GM21723 (cell line): ENCODE results near the gene PCCA.
"Not testable (repeated sequence)": the region's sequence is repeated elsewhere in the genome, so short reads cannot be mapped to it uniquely, and the experiment has no call there.

Source experiments
- ATAC-seq: cut with Tn5 transposase; IDR thresholded peaks from one replicate; pipeline ENCODE4 v1.9.1; 2021; ENCODE audit warnings: mild to moderate bottlenecking, moderate library complexity; ENCODE audit not compliant: unreplicated experiment

Gene PCCA, protein sequence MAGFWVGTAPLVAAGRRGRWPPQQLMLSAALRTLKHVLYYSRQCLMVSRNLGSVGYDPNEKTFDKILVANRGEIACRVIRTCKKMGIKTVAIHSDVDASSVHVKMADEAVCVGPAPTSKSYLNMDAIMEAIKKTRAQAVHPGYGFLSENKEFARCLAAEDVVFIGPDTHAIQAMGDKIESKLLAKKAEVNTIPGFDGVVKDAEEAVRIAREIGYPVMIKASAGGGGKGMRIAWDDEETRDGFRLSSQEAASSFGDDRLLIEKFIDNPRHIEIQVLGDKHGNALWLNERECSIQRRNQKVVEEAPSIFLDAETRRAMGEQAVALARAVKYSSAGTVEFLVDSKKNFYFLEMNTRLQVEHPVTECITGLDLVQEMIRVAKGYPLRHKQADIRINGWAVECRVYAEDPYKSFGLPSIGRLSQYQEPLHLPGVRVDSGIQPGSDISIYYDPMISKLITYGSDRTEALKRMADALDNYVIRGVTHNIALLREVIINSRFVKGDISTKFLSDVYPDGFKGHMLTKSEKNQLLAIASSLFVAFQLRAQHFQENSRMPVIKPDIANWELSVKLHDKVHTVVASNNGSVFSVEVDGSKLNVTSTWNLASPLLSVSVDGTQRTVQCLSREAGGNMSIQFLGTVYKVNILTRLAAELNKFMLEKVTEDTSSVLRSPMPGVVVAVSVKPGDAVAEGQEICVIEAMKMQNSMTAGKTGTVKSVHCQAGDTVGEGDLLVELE

DNA sequence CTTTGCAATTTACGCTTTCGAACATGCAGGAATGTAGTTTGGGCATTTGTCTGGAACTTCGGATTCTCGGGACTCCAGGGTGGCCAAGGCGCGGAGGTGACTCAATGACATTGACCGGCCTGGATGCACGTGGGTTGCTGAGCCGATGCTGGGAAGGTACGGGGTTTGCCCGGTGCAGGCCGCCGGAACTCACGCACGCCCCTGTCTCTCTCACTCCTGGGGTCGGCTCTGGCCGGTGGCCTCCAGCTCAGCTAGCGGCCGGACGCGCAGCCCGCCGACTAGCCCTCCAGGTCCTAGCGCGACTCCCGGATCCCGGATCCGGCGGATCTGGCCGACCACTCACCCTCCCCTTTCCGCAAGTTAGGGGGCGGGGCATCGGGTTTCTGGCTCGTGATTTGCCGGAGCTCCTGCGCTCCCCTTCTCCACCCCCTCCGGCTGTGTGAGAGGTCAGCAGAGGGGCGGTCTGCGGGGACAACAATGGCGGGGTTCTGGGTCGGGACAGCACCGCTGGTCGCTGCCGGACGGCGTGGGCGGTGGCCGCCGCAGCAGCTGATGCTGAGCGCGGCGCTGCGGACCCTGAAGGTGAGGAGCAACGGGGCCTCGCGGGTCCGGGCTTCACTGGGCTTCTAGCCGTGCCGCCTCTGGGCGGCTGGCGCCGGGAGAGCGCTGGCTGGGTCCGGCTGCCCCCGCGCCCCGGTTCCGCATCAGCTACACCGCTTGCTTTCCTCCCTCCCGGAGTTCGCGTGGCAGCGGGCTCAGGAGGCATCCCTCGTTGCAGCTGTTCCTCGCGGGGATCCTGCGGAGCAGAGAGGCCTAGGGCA is at the start of gene PCCA:
PCCA (plus strand) TSS at position 450 of the 821 bp plus-strand sequence; CDS start at position 478, 28 bp downstream.
- ATAC-seq: peak; percentile 98

DNA sequence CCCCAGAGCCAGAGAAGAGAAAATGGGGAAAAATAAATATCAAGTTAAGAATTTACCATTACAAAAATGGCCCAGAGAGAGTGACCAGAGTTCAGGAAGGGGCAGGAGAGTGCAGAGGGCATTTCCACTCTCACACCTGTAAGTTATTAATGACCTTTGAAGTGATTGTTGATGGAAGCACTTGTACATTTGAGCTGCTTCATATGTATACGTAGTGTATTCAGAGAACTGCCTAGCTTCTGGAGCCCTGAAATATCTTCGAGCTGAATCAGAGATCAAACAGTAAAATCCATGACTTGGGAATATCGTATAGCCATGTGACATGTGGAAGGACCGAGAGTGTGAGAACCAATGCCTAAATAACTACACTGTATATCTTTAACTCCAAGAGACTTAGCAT is 49.2 kb upstream of the PCCA start:
- no peak for ATAC-seq

DNA sequence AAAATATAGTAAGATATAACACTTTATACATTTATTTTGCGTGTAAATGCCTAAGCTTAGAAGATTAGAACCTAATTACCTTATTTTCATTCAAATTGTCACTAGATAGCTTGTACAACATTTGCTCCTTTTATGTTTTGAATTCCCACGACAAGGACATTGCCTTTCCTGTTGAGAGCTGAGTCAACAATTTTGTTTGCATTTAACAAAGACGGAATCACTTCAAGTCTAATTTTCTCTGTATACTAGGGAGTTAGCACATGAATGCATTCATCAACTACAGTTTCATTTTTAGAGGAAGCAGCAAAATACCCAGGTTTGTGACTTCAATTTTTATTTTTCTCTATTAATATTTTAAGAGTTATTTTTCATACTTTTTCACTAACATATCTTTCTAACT is 48.7 kb upstream of the PCCA start:
- no peak for ATAC-seq

DNA sequence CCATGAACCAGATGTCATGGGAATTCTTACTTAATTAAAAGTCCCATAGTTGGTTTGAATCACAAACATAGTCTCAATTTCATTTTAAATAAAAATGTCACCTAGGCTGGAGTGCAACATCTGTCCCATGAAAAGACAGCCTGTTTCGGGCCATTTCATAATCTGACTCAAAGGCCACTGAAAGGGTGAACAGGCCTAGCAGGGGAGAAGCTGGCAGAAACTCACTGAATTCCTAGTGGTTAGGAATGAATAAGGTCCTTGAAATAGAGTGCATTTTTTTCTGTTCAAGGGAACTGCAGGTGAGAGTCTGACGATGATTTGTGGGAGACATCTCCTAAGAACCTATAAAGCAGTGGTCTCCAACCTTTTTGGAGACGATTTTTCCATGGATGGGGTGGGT is 44.0 kb upstream of the PCCA start:
- ATAC-seq: no peak

DNA sequence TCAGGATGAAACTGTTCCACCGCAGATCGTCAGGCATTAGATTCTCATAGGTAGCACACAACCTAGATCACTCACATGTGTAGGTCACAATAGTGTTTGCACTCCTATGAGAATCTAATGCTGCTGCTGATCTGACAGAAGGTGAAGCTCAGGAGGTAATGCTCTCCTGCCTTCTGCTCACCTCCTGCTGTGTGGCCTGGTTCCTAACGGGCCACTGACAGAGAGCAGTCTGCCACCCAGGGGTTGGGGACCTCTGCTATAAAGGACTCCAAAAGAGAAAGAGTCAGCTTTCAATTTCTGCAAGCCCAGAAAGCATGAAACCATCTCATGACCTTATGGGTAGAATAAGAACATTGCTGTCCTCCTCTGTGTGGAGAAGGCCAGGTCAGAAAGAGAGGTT is 43.5 kb upstream of the PCCA start:
- ATAC-seq: no peak

DNA sequence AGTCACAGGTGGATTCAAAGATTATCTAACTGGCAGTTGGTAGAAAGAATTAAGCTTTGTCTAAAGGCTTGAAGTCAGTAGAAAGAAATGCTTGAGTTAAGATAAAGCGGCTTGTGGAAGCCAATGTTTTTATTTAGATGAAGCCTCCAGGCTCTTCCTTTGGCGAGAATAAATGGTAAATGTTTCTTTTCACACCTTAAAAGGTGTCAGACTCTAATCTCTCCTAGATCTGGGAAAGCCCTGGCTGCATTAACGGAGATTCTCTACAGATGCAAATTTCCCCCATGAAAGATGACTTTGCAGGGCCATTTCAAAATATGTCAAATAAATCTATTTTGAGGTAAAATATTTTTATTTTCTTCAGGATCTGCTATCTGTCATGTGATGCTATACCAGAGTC is 37.8 kb upstream of the PCCA start:
- ATAC-seq: no peak

DNA sequence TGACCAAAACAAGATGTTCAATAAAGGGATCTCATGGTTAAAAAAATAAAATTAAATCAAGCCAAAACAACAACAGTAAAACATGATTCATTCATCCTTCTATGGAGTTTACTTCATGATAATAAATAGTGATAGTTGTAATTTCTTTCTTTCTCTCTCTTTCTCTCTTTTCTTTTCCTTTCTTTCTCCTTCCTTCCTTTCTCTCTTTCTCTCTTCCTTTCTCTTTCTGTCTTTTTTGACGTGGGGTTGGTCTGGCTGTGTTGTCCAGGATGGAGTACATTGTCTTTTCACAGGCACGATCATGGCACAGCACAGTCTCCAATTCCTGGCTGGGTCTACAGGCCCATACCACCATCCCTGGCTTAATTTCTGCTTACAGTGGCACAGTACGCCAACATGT is 29.1 kb upstream of the PCCA start:
- no peak for ATAC-seq

DNA sequence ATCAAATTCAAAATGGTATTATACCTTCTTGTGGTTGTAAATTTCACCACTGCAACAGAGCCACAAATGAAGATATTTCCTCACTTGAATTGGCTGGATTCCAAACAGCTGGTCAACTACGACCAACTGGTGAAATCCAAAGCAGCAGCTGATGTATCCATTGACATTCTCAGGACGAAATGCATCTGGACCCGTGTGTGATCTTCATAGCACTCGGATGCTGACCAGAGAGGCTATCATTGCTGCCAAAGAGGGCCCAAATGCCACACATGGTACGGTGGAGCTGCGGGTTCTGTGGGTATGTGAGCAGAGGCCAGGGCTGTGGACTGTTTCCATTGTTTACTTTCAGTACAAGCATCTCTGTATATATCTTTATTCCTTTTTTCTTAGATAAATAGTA is 25.6 kb upstream of the PCCA start:
- no peak for ATAC-seq

DNA sequence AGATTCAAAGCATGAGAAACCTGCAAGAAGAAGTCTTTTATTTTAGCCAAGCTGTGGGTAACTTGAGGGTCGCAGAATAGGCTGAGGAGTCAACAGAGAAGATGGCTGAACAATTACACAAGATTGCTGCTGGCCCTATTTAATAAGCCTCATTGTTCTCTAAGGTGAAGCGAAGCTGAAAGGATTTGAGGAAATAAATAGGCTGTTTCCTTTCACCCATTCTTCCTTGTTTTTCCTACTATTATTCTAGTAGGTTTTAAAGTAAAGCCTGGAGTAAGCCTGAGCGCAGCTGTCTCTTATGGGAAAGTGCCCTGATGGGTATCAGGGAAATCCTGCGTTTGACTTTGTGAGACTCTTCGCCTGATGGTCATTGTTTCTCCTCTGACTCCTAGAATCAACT is 25.0 kb upstream of the PCCA start:
- ATAC-seq: no peak

DNA sequence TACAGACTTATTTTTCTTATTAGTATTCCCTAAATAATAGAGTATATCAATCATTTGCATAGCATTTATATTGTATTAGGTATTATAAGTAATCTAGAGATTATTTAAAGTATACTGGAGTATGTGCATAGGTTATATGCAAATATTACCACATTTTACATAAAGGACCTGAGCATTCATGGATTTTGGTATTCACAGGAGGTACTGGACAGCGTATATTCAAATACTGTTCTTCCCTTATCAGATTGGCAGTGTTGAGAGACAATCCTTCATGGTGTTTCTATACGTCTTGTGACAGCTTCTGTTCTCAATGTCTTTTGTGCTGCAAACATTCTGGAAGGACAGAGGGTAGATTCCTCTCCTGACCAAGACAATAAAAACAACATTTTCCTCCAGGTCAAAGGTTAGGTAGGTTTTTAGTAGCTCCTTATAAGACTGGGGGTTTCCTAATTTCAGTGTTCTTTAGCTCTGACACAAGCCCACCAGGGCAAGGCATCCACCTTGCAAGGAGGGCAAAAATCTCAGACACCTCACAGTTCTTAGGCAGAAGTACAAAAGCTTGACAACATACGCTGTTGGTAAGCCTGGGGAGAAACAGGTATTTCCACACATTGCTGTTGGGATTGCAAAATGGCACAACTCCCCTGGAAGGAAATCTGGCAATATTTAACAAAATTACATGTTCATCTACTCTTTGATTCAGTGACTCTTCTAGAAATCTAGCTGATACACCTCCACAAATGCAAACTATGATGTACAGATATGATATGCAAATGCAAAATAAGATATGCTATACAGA is 20.6 kb upstream of the PCCA start:
- no peak for ATAC-seq

DNA sequence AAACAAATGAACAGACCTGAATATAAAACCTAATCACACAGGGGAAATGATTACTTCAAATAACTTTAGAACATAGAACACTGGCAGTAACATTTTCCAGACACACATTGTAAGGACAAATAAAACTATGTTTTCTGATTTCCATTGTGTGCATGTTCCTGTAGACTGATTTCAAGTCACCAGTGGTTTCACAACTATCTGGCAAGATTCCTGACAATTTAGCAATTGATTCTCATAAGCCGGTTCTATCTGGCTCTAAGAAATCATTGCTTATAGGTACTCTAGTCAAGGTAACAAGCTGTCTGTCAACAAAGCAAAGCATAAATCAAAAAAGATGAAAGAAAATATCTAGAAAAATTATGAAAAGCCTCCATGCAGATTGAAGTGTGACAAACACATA is 19.6 kb upstream of the PCCA start:
- ATAC-seq: no peak

DNA sequence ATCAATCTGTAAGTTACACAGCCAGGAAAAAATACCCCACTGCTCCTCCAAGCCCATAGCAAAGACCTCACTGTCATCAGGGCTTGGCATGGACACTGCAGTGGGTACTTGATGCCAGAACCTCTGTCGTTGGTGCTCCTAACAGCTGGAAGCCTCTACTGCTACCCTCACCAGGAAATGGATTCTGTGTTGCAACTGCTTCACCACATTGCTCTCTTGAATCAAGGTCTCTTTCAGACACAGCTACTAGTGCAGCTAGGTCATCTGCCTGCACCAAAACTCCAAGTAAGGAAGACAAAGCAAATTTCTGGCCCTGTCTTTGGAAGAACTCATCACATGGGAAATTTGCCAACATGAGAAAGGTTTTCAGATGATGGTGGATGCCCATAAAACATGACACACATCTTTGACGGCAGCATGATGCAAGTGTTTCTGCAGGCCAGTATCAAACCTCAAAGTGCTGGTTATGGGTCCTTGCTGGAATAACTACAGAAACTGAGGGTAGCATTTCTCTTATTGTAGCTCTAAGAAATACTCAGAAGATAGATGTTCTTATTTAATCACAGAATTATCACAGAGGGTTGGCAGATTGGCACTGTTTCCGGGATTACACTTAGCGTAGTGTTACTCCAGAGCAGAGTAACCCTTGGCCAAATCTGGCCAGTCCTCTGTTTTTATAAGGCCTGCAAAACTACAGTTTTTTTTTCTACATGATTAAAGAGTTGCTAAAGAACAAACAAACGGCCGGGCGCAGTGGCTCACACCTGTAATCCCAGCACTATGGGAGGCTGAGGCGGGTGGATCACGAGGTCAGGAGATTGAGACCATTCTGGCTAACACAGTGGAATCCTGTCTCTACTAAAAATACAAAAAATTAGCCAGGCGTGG is 12.9 kb upstream of the PCCA start:
- ATAC-seq: no peak

DNA sequence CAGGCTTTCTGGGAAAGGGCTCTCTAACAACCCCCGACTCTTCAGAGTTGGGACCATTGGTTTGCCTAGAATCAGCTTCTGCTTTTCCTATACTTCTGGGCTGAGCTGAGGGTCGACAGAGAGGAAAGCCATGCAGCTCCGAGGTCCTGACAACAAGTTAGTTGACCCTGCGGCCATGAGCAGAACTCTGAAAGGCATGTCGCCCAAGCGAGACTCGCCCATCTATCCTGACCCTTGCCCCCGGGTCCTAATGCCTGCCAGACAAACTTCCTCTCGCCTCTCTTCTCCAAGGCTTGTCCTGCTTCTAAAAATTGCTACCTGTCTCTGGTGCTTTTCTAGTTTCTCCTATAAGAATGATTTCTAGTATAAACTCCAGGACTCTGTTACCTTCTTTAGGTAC is 9.9 kb upstream of the PCCA start:
- not testable (repeated sequence) for ATAC-seq

DNA sequence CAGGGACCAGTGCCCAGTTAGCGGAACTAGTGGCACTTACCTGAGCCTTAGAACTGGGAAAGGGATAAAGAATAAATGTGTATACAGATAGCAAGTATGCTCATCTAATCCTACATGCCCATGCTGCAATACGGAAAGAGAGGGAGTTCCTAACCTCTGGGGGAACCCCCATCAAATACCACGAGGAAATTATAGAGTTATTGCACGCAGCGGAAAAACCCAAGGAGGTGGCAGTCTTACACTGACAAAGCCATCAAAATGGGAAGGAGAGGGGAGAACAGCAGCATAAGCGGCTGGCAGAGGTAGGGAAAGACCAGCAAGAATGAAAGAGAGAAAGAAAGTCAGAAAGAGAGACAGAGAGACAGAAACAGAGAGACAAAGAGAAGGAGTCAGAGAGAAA is 5.5 kb upstream of the PCCA start:
- not testable (repeated sequence) for ATAC-seq

DNA sequence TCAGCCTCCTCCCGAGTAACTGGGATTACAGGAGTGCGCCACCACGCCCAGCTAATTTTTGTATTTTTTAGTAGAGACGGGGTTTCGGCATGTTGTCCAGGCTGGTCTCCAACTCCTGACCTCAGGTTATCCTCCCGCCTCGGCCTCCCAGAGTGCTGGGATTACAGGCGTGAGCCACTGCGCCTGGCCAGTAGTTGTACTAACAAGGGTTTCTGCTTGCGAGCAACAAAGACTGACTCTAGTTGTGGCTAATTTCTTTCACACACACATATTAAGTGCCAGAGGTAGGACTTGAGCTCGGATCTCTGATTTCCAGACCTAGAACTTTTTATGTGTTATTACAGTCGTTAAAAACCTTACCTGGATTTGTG is 635 bp upstream of the PCCA start:
- ATAC-seq: no peak

DNA sequence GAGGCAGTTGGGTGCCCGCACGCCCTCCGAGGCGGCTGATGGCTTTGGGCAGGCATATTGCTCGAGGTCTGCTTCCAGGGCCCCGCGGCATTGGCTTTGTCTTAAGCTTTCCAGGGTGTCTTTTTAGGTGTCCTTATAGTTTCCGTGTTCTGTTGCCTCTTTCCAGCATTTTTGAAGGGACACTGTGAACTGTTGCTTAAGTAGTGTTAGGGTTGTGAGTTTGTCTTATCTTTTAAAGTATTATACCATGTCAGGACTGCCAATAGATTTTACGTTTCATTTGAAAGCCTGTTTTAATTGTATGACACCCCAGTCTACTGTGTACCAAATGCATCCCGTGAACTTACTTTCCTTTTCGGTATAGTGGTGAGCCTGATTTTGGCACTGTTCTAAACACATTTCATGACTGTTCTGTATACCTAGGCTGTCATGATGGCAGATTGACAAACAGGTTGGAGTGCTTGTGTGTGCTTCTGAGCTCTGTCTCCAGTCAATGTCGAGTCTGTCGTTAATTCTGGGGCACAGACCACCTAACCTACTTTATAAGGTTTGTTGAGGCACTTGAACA is 656 bp downstream of the PCCA start:
- ATAC-seq: peak; percentile 36

DNA sequence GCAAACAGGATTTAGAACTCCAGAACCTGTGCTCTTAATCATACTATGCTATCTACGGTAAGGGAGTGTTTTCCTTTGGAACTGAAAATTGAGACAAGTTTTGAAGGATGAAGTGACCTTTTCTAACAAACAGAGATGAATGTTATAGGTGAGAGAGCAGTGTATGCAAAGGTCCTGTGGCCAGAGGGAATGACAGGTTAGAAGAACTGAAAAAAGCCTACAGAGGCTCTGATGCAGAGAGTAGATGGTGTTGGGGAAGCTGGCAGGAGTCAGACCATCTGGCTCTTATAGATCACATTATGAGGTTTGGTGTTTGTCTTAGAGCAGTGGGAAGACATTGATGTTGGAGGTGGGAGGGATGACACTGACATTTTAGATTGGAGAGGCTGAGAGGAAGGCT is 2.0 kb downstream of the PCCA start:
- no peak for ATAC-seq

DNA sequence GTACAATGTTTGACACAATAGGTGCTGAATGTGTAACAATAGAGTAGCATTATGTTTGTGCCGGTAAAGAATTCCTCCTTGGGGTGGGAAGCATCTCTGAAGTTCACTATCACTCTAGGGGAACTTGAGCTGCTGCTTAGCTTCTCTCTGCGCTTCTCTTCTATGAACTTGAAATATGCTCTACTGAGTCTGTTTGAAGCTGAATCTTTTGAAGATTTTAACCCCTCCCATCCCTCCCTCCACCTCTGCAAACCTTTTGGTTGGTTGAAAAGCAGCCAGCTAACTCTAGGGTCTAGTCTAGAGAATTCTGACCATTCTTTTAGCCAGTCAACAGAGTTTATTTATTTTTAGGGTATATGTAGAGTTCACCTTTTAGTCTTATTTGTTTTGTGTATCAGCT is 2.5 kb downstream of the PCCA start:
- no peak for ATAC-seq

DNA sequence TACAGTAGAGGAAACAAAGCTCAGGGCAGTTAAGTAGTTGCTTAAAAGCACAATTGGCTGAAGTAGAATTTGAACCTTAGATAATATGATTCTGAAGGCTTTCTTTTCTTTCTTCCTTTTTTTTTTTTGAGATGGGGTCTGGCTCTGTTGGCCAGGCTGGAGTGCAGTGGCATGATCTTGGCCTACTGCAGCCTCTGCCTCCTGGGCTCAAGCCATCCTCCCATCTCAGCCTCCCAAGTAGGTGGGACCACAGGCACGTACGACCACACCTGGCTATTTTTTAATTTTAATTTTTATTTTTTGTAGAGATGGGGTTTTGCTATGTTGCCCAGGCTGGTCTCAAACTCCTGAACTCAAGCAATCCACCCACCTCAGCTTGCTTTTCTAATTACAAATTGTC is 3.4 kb downstream of the PCCA start:
- ATAC-seq: not testable (repeated sequence)

DNA sequence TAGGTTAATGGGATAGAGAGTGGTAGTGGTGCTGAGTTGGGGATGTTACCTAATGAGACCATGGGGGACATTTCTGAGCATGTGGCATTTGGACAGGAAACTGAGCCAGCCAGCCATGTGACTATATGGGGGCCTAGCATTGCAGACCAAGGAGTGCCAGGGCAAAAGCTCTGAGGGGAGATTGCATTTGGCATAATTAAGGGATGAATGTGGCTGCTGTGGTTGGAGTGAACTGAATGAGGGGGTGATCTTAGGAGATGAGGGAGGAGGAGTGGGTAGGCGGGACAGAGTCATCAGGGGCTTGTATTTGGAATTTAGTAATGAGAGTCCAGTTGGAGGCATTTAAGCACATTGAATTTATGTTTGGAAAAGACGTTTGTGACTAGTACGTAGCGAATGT is 6.6 kb downstream of the PCCA start:
- no peak for ATAC-seq
